Measurements from ENCODE around the gene TNFSF11. TPM values are rescaled to one million over a fixed set of nuclear protein-coding genes. Genes with fewer than 3 reads are reported as not detected.
A peak's percentile ranks its signal among the peaks of the same experiment; 100 is the strongest.

Gene TNFSF11
- total and polyA plus RNA-seq, 2 donors (not counting 1 experiment from before 2014, with no cell fraction given), result not detected

- Histone ChIP-seq H3K27ac (ENCODE audit: insufficient read depth, low read length) (no peak overlapping the region), H3K9me3 (ENCODE audit: control insufficient read depth, insufficient read depth, low read depth, low read length) (no peaks in the 10 kb centered on the region), H3K4me3 (replicated peaks in 1 of 4; ENCODE audit: control extremely low read depth in 1 of 4, insufficient read depth in 1 of 4, low read depth in 3 of 4, low read length in 4 of 4) (no peak overlapping the region), H3K79me2 (ENCODE audit: control insufficient read depth, insufficient read depth, low read length) (no peaks in the 10 kb centered on the region), H2AFZ (ENCODE audit: low read length) (no peak overlapping the region), H4K20me1 (ENCODE audit: control insufficient read depth, extremely low read depth, insufficient read depth, low read length) (no peaks in the 10 kb centered on the region), H3K4me1 (ENCODE audit: control insufficient read depth, extremely low read depth, insufficient read depth, low read length) (no peaks in the 10 kb centered on the region), H3K36me3 (ENCODE audit: control insufficient read depth, insufficient read depth, low read length) (no peaks in the 10 kb centered on the region), H3K9ac (ENCODE audit: insufficient read depth, low read length) (no peak overlapping the region), H3K27me3 (ENCODE audit: control insufficient read depth, insufficient read depth, low read length) (peaks cover 12% of the 10 kb centered on the region), H3K4me2 (ENCODE audit: extremely low read depth, insufficient read depth, low read length) (no peak overlapping the region)
- TF ChIP-seq EZH2 (IDR thresholded peaks at IDR 0.05; ENCODE audit: low read length, missing control alignments), result no peak
- TF ChIP-seq, protein P1, sequence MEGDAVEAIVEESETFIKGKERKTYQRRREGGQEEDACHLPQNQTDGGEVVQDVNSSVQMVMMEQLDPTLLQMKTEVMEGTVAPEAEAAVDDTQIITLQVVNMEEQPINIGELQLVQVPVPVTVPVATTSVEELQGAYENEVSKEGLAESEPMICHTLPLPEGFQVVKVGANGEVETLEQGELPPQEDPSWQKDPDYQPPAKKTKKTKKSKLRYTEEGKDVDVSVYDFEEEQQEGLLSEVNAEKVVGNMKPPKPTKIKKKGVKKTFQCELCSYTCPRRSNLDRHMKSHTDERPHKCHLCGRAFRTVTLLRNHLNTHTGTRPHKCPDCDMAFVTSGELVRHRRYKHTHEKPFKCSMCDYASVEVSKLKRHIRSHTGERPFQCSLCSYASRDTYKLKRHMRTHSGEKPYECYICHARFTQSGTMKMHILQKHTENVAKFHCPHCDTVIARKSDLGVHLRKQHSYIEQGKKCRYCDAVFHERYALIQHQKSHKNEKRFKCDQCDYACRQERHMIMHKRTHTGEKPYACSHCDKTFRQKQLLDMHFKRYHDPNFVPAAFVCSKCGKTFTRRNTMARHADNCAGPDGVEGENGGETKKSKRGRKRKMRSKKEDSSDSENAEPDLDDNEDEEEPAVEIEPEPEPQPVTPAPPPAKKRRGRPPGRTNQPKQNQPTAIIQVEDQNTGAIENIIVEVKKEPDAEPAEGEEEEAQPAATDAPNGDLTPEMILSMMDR (conservative IDR thresholded peaks at IDR 0.05 in 1 of 2, IDR thresholded peaks at IDR 0.05 in 1 of 2; ENCODE audit: low read depth in 1 of 2, low read length in 2 of 2), result no peak
- no peak for DNase-seq (ENCODE audit: low read depth in 2 of 2)
Measured at GRCh38 chr13:42592915-42593900, 19.3 kb downstream of the TNFSF11 start.

- Histone ChIP-seq H3K27ac (ENCODE audit: insufficient read depth, low read length) (no peak overlapping the region), H3K9me3 (ENCODE audit: control insufficient read depth, insufficient read depth, low read depth, low read length) (no peaks in the 10 kb centered on the region), H3K36me3 (ENCODE audit: control insufficient read depth, insufficient read depth, low read length) (no peaks in the 10 kb centered on the region), H2AFZ (ENCODE audit: low read length) (no peak overlapping the region), H3K4me2 (ENCODE audit: extremely low read depth, insufficient read depth, low read length) (no peak overlapping the region), H3K27me3 (ENCODE audit: control insufficient read depth, insufficient read depth, low read length) (peaks cover 6% of the 10 kb centered on the region), H3K4me1 (ENCODE audit: control insufficient read depth, extremely low read depth, insufficient read depth, low read length) (no peaks in the 10 kb centered on the region), H3K9ac (ENCODE audit: insufficient read depth, low read length) (no peak overlapping the region), H4K20me1 (ENCODE audit: control insufficient read depth, extremely low read depth, insufficient read depth, low read length) (no peaks in the 10 kb centered on the region), H3K79me2 (ENCODE audit: control insufficient read depth, insufficient read depth, low read length) (no peaks in the 10 kb centered on the region), H3K4me3 (replicated peaks in 1 of 4; ENCODE audit: control extremely low read depth in 1 of 4, insufficient read depth in 1 of 4, low read depth in 3 of 4, low read length in 4 of 4) (no peak overlapping the region)
- no peak for TF ChIP-seq EZH2 (IDR thresholded peaks at IDR 0.05; ENCODE audit: low read length, missing control alignments)
- TF ChIP-seq, protein P1 (conservative IDR thresholded peaks at IDR 0.05 in 1 of 2, IDR thresholded peaks at IDR 0.05 in 1 of 2; ENCODE audit: low read depth in 1 of 2, low read length in 2 of 2), result peak; percentile 74 to 79
- peak; percentile 27 to 92 for DNase-seq (ENCODE audit: low read depth in 2 of 2)
Measured at GRCh38 chr13:42594481-42595252, 20.7 kb downstream of the TNFSF11 start.

GRCh38 chr13:42595253-42595571 is 21.3 kb downstream of the TNFSF11 start:
- no peak for DNase-seq (ENCODE audit: low read depth in 2 of 2)
- no peak overlapping the region for H2AFZ ChIP-seq (ENCODE audit: low read length)
- TF ChIP-seq, protein P1 (conservative IDR thresholded peaks at IDR 0.05 in 1 of 2, IDR thresholded peaks at IDR 0.05 in 1 of 2; ENCODE audit: low read depth in 1 of 2, low read length in 2 of 2), result no peak
- TF ChIP-seq EZH2 (IDR thresholded peaks at IDR 0.05; ENCODE audit: low read length, missing control alignments), result no peak
- H4K20me1 ChIP-seq (ENCODE audit: control insufficient read depth, extremely low read depth, insufficient read depth, low read length), result no peaks in the 10 kb centered on the region
- H3K27ac ChIP-seq (ENCODE audit: insufficient read depth, low read length), result no peak overlapping the region
- H3K9ac ChIP-seq (ENCODE audit: insufficient read depth, low read length), result no peak overlapping the region
- no peaks in the 10 kb centered on the region for H3K36me3 ChIP-seq (ENCODE audit: control insufficient read depth, insufficient read depth, low read length)
- no peaks in the 10 kb centered on the region for H3K4me1 ChIP-seq (ENCODE audit: control insufficient read depth, extremely low read depth, insufficient read depth, low read length)
- no peaks in the 10 kb centered on the region for H3K9me3 ChIP-seq (ENCODE audit: control insufficient read depth, insufficient read depth, low read depth, low read length)
- H3K27me3 ChIP-seq (ENCODE audit: control insufficient read depth, insufficient read depth, low read length), result peaks cover 4% of the 10 kb centered on the region
- H3K4me2 ChIP-seq (ENCODE audit: extremely low read depth, insufficient read depth, low read length), result no peak overlapping the region
- no peaks in the 10 kb centered on the region for H3K79me2 ChIP-seq (ENCODE audit: control insufficient read depth, insufficient read depth, low read length)
- no peak overlapping the region for H3K4me3 ChIP-seq (replicated peaks in 1 of 4; ENCODE audit: control extremely low read depth in 1 of 4, insufficient read depth in 1 of 4, low read depth in 3 of 4, low read length in 4 of 4)
